AG08396 (cell line): Measurements from ENCODE around the gene TAF4.
"Not testable (repeated sequence)": the region's sequence is repeated elsewhere in the genome, so short reads cannot be mapped to it uniquely, and the experiment has no call there.

Experiments
- DNase-seq: peaks from one replicate; pipeline ENCODE4 v3.0.0; 2012; ENCODE audit warnings: low spot score, mixed read lengths

The TAF4 gene

DNA sequence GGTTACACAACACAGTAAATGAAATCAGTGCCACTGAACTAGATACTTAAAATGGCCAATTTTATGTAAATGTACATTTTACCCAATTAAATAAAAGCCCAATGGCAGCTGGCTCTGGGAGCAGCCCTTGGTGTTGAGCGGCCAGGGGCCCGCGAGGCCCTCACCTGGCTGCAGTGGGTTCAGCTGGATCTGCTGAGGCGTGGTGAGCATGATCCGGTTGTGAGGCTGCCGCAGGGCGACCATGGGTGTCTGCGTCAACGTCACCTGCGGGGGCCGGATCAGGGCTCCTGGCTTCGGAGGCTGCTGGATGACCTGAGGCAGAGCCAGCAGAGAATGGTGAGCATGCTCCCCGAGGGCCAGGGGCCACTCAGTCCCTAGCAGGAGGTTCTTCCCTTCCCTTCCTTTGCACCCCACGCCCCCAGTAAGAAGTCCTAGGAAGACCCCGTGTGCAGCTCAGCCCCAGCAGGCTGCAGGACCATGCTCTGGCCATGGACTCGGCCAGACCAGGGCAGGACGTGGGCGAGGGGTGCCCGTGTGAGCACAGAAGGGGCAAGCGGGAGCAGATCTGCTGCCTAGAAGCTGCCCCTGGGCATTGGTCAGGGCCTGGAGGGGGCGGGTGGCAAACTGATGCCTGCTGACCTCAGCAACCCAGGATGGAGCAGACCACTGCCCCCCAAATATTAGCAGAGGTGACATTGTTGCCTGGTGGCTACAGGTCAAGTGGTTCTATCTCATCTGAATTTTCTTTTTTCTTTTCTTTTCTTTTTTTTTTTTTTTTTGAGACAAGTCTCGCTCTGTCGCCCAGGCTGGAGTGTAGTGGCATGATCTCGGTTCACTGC is 61.9 kb downstream of the TAF4 start:
- DNase-seq, result no peak

DNA sequence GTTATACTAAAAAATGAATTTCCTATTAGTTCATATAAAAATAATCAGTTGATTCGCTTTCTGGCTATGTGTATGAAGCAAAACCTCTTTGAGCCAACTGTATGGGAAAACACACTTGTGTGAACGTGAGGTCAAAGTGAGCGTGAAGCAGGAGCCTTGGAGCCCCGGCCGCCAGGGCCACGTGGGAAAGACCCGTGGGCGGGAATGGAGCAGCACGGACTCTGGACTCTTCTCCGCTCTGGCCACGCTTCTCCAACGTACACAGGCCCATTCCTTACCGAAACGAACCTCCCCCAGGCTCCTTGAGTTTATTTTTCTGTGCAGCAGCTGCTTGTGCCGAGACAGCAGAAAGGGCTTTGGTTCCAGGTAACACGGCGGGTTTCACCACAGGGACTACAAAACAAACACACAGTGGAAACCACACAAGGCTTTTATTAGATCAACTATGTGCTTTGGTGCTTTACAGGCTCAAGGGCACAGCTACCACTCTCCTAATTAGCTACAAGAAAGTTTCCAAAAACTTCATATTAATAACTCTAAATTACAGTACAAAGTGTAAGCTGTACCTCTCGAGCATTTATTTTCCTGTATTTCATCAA is 62.7 kb downstream of the TAF4 start:
- DNase-seq, result no peak

DNA sequence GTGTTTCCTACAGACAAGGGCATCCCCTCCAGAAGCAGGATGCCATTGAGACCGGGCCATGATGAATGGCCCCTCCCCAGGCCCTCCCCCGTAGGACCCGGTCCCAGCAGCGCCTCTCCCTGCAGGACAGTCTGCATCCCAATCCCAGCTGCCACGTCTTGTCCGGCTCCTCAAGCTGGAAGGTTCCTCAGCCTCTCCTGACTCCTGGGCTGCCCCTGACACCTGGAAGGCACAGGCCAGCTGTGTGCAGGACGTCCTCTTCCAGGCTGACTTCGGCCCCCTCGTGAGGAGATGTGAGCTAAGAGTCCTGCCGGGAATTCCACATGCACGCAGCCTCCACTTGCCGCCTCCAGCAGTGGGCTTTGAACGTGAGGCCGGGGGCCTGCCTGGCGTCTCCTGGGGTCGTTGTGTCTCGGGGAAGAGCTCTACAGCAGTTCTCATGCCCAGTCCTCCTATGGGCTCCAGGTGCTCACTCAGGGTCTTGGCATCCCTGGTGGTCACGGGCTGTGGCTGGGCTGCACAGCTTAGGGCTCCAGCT is 64.4 kb downstream of the TAF4 start:
- DNase-seq, result no peak

DNA sequence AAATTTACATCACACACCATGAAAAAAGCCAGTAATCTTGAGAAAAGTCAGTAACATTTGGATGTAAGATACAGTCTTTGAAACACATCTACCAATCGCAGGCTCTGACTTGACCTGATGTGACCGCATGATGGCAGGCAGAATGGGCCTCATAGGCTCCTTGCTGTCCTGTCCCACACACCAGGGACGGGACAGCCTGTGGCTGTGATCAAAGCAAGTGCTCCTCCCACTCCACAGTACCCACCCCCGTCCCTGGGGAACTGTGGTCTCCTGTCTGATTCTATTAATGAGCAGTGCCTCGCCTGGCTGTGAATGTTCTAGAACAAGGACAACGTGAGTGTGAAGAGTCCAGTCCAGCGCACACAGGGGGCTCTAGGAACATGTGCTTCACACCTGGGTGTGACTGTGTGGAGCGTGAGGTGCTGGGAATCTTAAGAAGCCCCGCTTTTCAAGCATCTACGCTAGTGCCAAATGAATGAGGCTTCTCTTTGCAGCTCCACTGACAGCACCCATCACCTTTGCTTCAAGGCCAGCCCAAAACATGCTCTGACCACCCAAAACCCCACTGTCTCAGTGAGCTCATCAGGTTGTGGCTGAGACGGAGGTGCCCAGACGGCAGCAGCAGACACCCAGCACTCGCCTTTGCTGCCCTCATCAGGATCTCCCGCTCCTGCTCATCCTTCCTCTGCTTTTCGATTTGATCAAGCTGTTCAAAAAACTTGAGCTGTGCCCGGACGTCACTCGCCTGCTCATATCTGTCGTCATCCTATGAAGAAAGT is 67.1 kb downstream of the TAF4 start:
- DNase-seq, result no peak

DNA sequence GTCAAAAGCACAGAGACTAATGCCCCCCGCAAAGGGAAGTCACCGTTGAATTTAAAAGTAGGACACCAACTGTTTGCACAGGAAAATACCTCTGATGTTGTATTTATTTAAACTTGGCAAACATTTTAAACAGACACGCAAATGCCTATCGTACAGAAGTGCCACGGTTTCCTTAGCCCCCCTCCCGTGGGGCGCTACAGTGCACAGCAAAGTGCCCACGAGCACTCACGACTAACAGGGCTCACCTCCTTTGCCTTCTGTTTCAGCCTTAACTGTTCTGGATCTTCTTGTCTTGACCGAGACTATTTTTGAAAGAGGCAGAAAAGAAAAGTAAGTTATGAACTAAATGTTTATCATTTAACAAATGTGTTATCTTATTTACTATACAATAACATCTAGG is 67.8 kb downstream of the TAF4 start:
- no peak for DNase-seq

DNA sequence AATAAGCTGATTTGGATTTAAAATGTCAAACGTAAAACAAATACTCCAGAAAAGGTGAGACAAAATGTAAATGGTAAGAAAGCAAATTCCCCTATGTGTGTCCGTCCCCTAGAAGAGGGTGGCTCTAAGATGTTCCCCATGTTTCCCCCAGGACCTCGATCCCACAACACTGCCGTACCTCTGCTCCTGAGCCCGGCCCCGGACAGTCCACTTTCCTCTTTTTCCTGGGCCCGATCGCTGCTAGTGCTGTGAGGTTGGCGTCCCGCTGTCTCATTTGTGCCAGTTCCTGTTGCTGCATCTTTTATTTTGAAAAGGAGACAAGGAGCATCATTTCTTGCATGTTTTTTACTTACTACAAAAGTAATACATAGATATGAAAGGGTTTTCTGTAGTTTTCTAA is 68.3 kb downstream of the TAF4 start:
- DNase-seq, result no peak

DNA sequence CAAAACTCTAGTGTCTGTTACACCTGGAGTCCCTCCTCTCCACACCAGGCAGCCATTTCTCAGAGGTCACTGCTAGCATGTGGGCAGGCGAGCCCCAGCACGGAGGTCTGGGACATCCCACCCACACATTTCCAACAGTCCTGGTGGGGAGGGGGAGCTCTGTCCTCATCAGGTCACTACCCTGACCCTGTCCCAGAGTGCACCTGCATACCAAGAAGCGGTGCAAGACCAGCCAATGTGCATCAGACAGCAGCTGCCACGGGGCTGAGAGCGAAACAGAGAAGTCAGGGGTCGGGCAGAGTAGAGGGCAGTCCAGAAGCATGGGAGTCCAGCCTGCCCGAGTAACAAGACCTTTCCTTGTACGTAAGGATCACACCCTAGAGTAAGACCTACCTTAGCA is 71.1 kb downstream of the TAF4 start:
- DNase-seq, result no peak

DNA sequence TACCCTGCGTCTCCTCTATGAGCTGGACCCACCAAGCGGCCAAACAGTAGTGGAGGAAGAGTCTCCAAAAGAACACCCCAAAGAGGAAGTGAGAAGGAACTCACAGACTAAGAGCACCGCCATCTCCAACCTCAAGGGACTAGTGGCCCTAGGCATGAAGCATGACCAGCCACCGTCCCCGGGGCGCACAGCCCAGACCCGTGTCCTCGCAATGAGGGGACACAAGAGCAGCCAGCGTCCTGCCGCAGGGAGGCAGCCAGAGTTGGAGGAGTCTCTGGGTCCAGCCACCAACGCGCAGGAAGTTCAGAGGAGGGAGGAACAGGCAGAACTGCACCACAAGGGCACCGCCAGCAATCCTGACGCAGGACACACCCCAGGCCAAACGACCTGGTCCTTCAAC is 72.6 kb downstream of the TAF4 start:
- no peak for DNase-seq

DNA sequence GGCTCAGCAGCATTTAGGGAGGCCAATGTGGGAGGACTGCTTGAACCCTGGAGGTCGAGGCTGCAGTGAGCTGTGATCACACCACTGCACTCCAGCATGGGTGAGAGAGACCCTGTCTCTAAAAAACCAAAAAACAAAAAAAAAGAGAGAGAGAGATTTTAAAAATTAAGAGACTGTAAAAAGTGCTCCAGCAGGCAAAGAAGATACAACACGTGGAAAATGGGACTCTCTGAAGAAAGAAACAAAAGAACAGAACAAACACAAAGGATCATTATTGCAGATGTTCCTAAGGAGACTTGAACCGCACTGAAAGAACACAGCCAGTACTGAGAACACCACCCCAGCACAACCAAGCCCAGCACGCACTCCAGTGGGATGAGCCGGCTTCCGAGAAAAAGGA is 74.2 kb downstream of the TAF4 start:
- DNase-seq, result no peak

DNA sequence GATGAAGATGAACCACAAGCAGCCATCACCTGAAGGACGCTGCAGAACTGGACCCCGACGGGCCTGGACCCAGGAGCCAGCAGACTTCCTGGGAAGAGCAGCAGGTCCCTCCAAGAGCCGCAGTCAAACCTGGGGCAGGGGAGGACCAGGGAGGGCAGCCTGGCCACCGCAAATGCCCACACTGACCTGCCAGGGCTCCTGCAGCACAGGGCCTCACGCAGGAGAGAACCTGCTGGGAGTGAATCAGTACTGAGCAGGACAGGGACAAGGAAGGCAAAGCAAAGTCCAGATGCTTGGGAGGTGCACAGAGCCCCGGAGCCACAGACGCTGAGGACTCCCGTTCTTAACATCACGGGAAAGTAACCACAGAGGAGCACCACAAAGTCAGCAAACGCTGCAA is 75.2 kb downstream of the TAF4 start:
- DNase-seq, result no peak

DNA sequence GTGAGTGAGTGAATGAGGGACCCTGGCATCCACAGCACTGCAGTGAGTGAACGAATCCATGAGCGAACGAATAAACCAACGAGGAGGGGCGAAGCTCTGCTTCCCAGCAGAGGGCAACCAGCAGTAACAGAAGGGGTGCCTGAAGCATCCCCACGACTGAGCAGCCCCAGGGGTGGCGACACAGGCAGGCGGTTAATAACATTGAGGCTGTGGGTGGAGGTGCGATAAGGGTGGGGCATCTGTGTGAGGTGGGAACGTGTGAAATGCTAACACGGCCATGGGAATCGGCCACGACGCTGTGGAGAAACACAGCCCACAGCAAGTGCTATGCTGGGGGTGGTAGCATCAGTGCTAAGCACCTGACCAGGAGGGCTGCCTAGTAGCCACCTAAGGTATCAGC is 75.9 kb downstream of the TAF4 start:
- no peak for DNase-seq

DNA sequence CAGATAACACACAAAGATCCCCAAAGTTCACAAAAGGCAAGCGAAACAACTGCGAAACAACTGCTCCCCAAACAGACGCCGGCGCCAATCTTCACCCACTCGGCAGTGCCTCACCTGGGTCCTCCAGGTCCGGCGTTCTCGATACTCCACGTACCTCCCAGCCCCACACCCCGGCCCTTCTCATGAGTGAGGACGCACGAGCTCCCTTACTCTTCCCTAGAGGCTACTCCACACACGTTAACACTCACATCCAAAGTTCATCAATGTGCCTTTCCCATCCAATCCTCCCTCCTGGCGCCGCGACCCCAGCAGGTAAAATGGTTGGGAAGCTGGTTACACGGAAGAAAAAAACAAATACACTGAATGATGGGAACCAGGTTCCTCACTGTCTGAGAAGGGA is 77.0 kb downstream of the TAF4 start:
- no peak for DNase-seq

DNA sequence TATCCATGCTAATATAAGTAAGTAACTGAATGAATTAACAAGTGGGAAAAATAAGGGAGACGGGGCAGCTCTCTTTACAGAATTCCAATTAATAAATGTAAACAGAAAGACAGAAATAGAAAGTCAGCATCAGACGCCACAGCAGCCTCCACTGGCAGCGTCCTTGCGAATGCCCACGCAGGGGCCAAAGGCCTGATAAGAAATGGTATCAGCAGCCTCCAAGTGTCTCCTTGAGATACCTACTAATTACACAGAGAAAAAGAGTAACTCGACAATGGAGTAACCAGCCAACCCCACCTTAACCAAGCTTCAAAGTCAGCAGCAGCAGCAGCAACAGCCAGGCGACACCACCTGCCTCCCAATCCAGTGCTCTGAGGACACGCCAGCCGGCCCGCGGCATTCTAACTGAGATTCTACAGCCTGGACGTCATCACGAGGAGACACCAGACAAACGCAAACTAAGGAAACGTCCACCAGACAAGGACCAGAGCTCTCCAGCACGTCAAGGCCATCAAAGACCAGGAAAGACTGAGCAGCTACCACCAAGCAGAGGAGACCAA is 78.8 kb downstream of the TAF4 start:
- DNase-seq, result no peak

DNA sequence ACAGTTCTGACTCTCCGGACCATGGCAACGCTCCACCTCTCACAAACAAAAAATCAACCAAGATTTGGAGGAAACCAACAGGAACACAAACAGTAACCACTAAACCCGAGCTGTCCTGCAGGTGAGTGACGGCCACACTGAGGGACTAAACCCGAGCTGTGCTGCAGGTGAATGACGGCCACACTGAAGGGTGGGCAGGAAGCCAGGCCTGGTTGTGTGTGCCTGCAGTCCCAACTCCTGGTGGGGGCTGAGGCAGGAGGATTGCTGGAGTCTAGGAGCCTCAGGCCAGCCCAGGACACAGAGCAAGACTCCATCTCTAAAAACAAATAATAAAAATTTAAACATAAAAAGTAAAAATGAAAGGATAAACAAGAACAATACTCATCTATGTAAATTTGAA is 80.6 kb downstream of the TAF4 start:
- no peak for DNase-seq

DNA sequence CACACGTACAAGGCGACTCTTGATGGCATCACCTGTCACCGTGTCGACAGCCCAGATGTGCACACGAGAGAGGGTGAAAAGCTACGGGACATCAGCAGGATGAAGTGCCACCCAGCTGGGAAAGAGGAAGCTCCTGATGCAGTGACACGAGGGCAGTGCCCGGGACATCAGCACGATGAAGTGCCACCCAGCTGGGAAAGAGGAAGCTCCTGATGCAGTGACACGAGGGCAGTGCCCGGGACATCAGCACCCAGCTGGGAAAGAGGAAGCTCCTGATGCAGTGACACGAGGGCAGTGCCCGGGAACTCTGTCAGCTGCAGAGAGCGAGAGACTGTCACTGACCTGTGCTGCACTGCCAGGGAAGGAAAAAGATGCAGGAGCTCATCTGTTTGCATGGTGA is 81.2 kb downstream of the TAF4 start:
- not testable (repeated sequence) for DNase-seq

DNA sequence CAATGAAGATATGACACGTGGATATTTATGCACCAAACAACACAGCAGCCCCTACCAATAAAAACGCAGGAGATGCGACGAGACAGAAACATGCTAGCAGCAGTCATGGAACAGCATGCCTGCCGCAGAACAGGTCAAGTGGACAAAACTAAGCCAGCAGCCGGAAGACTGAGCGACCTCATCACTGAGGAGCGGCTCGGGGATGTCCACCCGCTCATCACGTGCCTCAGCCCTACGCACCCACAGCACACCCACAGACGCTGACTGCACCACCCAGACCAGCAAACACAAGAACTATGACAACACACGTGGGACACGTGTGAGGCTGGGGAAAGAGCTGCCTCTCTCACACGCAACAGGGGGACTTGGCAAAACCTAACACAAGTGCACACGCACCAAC is 81.7 kb downstream of the TAF4 start:
- no peak for DNase-seq

DNA sequence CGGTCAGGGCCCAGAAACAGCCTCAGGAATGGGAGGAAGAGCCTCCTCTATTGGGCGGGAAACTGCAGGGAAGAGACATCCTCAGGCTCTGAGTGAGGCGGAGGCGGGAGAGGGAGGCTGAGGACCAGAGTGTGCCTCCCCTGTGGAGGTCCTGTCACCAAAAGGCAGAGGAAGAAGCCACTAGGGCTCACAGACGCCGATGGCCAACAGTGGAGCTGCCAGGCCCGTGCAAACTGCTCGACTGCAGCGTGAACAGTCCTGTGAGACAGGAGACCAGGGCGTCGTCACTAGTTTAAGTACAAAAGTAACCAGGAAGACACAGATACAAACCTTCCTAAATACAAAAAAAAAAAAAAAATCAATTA is 82.7 kb downstream of the TAF4 start:
- no peak for DNase-seq

DNA sequence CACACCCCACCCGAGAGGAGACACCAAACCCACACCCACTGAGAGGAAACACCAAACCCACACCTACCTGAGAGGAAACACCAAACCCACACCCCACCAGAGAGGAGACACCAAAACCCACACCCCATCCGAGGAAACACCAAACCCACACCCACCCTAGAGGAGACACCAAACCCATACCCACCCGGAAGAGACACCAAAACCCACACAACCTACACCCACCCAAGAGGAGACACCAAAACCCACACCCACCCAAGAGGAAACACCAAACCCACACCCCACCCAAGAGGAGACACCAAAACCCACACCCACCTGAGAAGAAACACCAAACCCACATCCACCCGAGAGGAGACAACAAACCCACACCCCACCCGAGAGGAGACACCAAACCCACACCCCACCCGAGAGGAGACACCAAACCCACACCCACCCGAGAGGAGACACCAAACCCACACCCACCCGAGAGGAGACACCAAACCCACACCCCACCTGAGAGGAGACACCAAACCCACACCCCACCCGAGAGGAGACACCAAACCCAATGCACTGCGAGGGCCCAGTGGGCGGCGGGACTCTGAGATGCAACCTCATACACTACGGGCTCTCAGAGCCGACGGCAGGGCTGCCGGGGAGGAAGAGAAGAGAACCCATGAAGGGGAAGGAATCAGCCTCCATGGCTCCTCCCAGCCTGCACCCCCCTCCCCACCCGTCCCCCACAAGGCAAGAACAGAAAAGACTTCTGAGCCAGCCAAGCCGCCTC is 83.3 kb downstream of the TAF4 start:
- no peak for DNase-seq

DNA sequence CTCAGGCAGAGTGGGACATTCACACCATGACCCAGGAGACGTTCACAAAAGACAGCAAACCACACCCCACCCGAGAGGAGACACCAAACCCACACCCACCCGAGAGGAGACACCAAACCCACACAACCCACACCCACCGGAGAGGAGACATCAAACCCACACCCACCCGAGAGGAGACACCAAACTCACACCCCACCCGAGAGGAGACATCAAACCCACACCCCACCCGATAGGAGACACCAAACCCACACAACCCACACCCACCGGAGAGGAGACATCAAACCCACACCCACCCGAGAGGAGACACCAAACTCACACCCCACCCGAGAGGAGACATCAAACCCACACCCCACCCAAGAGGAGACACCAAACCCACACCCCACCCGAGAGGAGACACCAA is 84.0 kb downstream of the TAF4 start:
- DNase-seq, result not testable (repeated sequence)

DNA sequence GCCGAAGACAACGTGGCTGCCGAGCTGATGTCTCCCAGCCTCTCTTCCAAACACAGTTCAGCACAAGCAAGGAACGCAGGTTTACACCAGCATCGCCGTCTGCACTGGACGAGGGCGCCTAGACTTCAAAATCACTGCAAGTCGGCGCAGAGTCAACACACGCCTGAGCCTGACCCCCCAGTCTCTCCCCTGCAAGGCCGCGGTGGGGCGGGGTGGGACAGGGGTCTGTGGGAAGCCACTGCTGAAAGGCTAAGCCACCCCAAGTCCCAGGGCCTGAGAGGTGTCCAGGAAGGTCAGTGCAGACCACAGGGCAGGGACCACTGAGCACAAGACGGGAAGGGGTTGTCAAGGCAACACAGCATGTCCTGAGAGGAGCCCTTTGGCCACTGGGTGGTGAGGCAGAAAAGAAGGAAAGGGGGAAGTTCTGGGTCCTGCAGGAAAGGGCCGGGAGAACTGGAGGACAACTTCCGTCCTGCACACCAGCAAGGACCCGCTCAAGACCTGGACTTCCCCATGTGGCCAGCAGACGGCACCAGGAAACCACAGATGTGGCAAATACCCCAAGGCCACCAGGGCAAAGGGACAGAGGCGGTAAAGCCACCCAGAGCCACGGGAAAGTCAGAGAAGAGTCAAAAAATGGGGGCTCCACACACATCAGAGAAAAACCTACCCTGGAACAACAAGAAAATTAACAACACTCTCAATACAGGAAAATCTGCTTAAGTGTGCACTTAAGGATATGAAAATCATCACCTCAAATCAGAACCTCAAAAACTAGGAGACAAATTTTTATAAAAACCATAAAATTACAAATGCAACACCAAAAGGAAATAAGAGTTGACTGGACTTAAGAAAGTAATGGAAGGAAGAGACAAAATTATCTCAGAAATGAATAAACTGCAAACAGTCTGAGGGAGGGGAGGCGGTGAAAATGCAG is 84.8 kb downstream of the TAF4 start:
- no peak for DNase-seq
